ENCODE measurements around the gene C2orf76.
A peak's percentile ranks its signal among the peaks of the same experiment; 100 is the strongest.

DNA sequence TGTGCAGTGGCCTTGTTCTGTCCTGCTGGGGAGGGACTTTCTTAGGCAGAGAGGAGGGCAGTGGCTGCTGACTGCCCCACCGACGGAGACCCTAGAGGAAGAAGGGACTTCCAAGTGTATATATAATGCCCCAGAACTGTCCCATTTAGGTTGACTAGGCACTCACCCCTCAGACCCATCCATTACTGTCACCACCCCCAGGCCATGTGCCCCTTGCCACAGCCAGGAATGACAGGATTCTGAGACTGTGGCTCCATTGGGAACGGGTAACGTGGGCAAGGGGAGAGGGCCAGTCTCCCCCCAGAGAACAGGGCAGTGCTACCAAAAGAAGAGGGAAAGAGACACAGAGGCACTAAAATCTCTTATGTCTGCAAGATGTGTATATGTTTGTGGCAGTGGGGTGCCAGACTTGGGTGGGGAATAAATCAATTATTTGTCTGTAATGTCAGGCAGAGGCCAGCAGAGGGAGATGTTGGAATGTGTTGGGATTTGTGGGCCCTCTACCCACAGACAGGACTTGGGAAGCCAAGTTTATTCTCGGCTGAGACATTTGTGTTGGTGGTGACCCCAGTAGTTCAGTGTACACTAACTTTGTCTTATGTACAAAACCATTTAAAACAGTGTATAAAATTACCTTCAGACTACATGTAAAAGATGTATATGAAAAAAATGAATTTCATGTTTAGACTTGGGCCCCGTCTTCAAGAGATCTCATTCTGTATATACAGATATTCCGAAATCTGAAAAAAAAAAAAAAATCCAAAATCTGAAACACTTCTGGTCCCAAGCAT is 41.0 kb upstream of the C2orf76 start:
- TF ChIP-seq, protein P1, sequence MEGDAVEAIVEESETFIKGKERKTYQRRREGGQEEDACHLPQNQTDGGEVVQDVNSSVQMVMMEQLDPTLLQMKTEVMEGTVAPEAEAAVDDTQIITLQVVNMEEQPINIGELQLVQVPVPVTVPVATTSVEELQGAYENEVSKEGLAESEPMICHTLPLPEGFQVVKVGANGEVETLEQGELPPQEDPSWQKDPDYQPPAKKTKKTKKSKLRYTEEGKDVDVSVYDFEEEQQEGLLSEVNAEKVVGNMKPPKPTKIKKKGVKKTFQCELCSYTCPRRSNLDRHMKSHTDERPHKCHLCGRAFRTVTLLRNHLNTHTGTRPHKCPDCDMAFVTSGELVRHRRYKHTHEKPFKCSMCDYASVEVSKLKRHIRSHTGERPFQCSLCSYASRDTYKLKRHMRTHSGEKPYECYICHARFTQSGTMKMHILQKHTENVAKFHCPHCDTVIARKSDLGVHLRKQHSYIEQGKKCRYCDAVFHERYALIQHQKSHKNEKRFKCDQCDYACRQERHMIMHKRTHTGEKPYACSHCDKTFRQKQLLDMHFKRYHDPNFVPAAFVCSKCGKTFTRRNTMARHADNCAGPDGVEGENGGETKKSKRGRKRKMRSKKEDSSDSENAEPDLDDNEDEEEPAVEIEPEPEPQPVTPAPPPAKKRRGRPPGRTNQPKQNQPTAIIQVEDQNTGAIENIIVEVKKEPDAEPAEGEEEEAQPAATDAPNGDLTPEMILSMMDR (conservative IDR thresholded peaks at IDR 0.05; ENCODE audit: low read length) = peak; percentile 85
- TF ChIP-seq EZH2phosphoT487 (IDR thresholded peaks at IDR 0.05; ENCODE audit: borderline replicate concordance, low read depth, low read length) = no peak
